ENCODE results near the gene SCAMP5. TPM values are rescaled to one million over a fixed set of nuclear protein-coding genes. Genes with fewer than 3 reads are reported as not detected.

Gene SCAMP5
- total RNA-seq, result 10 to 100 TPM in 3 of 4 donors, not detected in 1; 11.3 to 24.8 (median 15.8) TPM

GRCh38 chr15:74995182-74995778 is at the start of gene SCAMP5:
TSS of gene SCAMP5 (plus strand) at chr15:74995563. CDS start at chr15:75011840, 16,277 bp downstream.
- in situ Hi-C loops (cut with MboI; ENCODE audit: low pct_ligation_motif_present in 1 of 4, low pct_unique_long_range_greater_than_20kb in 1 of 4, low sequenced_read_pairs in 3 of 4), result no loop called here
- H3K36me3 ChIP-seq, result no peaks in the 10 kb centered on the region
- DNase-seq, result peak; percentile 95
- intact Hi-C loops (cut with DNase I; ENCODE audit: low total_unique reads), result no loop called here
- H3K27ac ChIP-seq, result peak within 1 kb of the TSS in 2 of 4 donors; percentile 2 to 34
- peaks cover 0 to 22% (median 13%) of the 10 kb centered on the region in 4 donors for H3K4me1 ChIP-seq
- TF ChIP-seq EP300 (IDR thresholded peaks at IDR 0.05; ENCODE audit: low read depth) (no peak), POLR2AphosphoS5 (IDR thresholded peaks at IDR 0.05) (no peak), POLR2A (IDR thresholded peaks at IDR 0.05) (no peak)
- TF ChIP-seq, protein P1, sequence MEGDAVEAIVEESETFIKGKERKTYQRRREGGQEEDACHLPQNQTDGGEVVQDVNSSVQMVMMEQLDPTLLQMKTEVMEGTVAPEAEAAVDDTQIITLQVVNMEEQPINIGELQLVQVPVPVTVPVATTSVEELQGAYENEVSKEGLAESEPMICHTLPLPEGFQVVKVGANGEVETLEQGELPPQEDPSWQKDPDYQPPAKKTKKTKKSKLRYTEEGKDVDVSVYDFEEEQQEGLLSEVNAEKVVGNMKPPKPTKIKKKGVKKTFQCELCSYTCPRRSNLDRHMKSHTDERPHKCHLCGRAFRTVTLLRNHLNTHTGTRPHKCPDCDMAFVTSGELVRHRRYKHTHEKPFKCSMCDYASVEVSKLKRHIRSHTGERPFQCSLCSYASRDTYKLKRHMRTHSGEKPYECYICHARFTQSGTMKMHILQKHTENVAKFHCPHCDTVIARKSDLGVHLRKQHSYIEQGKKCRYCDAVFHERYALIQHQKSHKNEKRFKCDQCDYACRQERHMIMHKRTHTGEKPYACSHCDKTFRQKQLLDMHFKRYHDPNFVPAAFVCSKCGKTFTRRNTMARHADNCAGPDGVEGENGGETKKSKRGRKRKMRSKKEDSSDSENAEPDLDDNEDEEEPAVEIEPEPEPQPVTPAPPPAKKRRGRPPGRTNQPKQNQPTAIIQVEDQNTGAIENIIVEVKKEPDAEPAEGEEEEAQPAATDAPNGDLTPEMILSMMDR (IDR thresholded peaks at IDR 0.05), result no peak
- peak within 1 kb of the TSS; percentile 50 to 68 (median 60) for H3K4me3 ChIP-seq
- 4 to 17% methylated on average over 1 to 13 of the region's 58 CpGs for WGBS, 2 donors (ENCODE audit: low coverage in 1 of 2)
- peaks cover 31% of the 10 kb centered on the region for H3K27me3 ChIP-seq
- H3K9me3 ChIP-seq, result no peaks in the 10 kb centered on the region

DNA sequence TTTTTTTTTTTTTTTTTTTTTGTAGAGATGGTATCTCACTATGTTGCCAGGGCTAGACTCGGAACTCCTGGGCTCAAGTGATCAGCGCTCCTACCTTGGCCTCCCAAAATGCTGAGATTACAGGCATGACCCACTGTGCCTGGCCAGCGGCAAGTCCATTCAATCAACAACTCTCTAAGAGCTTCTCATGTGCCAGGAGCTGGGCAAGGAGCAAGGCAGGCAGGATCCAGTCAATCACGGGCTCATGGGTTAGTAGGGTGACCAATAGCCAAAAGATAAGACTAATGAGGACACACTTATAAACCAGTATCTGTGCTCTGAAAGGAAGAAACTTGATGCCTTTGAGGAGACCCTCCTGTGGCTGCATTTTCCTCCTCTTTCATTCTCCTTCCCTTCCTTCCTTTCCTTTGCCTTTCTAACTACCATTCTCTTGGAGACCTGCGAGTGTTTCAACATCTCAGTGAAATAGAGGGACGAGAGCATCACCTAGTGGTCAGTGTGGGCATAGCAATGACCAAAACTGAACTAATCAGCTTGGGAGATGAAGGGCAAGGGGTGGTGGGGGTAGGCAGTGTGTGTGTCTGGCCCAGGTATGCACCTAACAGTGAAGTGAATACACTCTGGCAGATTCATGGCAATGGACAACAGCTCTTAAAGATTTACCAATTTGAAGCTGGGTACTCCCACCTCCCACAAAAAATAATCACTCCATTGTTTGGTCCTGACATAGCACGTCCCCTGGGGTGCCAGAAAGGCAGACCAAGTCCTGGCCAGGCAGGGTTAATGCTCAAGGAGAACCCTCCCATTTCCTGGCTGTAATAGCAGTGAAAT is 45.1 kb upstream of the SCAMP5 start:
- H3K36me3 ChIP-seq, result no peaks in the 10 kb centered on the region
- WGBS, 2 donors (ENCODE audit: low coverage in 1 of 2), result 21 to 60% methylated on average over 2 to 7 of the region's 7 CpGs
- in situ Hi-C loops (cut with MboI; ENCODE audit: low pct_ligation_motif_present in 1 of 4, low pct_unique_long_range_greater_than_20kb in 1 of 4, low sequenced_read_pairs in 3 of 4), result loop anchor here in 2 of 4 donors (5.0 to 25.0 kb wide), 2 partner anchors 183 to 313 kb away; no protein-coding TSS in a partner anchor

GRCh38 chr15:74951006-74951405 is 44.4 kb upstream of the SCAMP5 start:
- no peak for DNase-seq
- TF ChIP-seq POLR2A (IDR thresholded peaks at IDR 0.05), result no peak
- TF ChIP-seq EP300 (IDR thresholded peaks at IDR 0.05; ENCODE audit: low read depth), result no peak
- no peak for TF ChIP-seq POLR2AphosphoS5 (IDR thresholded peaks at IDR 0.05)
- TF ChIP-seq, protein P1 (IDR thresholded peaks at IDR 0.05), result no peak
- in situ Hi-C loops (cut with MboI; ENCODE audit: low pct_ligation_motif_present in 1 of 4, low pct_unique_long_range_greater_than_20kb in 1 of 4, low sequenced_read_pairs in 3 of 4) (loop anchor here in 2 of 4 donors (5.0 to 25.0 kb wide), 2 partner anchors 184 to 314 kb away; no protein-coding TSS in a partner anchor), intact Hi-C loops (cut with DNase I; ENCODE audit: low total_unique reads) (loop anchor here (5.0 to 10.0 kb wide), 2 partner anchors 106 to 179 kb away; partner anchors contain the start of gene ULK3)
- WGBS, 2 donors (ENCODE audit: low coverage in 1 of 2), result 63% methylated on average over 3 of the region's 3 CpGs; no CpG with 5 or more reads in 1 of the 2 donors
- Histone ChIP-seq H3K36me3 (no peaks in the 10 kb centered on the region), H3K4me1 (peaks cover 19 to 25% (median 22%) of the 10 kb centered on the region in 4 donors), H3K4me3 (no peak overlapping the region), H3K27ac (no peak overlapping the region), H3K27me3 (no peaks in the 10 kb centered on the region), H3K9me3 (no peaks in the 10 kb centered on the region)

More for the DNA sequence above, 45.1 kb upstream of the SCAMP5 start:
- Histone ChIP-seq H3K27ac (no peak overlapping the region), H3K27me3 (no peaks in the 10 kb centered on the region), H3K4me3 (no peak overlapping the region), H3K9me3 (no peaks in the 10 kb centered on the region), H3K4me1 (peaks cover 12 to 18% (median 15%) of the 10 kb centered on the region in 4 donors)
- intact Hi-C loops (cut with DNase I; ENCODE audit: low total_unique reads), result loop anchor here (5.0 to 10.0 kb wide), 2 partner anchors 105 to 178 kb away; partner anchors contain the start of gene ULK3
- TF ChIP-seq EP300 (IDR thresholded peaks at IDR 0.05; ENCODE audit: low read depth), result no peak
- TF ChIP-seq, protein P1 (IDR thresholded peaks at IDR 0.05), result peak; percentile 96 to 99 (median 99)
- TF ChIP-seq POLR2A (IDR thresholded peaks at IDR 0.05), result no peak
- DNase-seq, result peak; percentile 84

GRCh38 chr15:74954515-74954914 is 40.8 kb upstream of the SCAMP5 start:
- in situ Hi-C loops (cut with MboI; ENCODE audit: low pct_ligation_motif_present in 1 of 4, low pct_unique_long_range_greater_than_20kb in 1 of 4, low sequenced_read_pairs in 3 of 4), result loop anchor here in 2 of 4 donors (5.0 to 25.0 kb wide), 2 partner anchors 187 to 317 kb away; no protein-coding TSS in a partner anchor
- H3K4me3 ChIP-seq, result peak overlapping the region in 2 of 4 donors; percentile 62 to 63
- H3K27me3 ChIP-seq, result peaks cover 22% of the 10 kb centered on the region
- intact Hi-C loops (cut with DNase I; ENCODE audit: low total_unique reads), result loop anchor here (5.0 to 10.0 kb wide), 2 partner anchors 110 to 182 kb away; partner anchors contain the start of gene ULK3
- no peaks in the 10 kb centered on the region for H3K36me3 ChIP-seq
- no peak for DNase-seq
- H3K9me3 ChIP-seq, result no peaks in the 10 kb centered on the region
- H3K4me1 ChIP-seq, result peaks cover 19 to 55% (median 47%) of the 10 kb centered on the region in 4 donors
- peak overlapping the region in 2 of 4 donors; percentile 88 to 93 for H3K27ac ChIP-seq
- TF ChIP-seq, protein P1 (IDR thresholded peaks at IDR 0.05), result no peak
- TF ChIP-seq POLR2A (IDR thresholded peaks at IDR 0.05), result no peak
- no peak for TF ChIP-seq POLR2AphosphoS5 (IDR thresholded peaks at IDR 0.05)
- no peak for TF ChIP-seq EP300 (IDR thresholded peaks at IDR 0.05; ENCODE audit: low read depth)
